ENCODE results near the gene CHRNA1.

Gene CHRNA1

GRCh38 chr2:174760845-174761473, 3.3 kb downstream of the CHRNA1 start:
- no peak for DNase-seq (ENCODE audit: low read depth)

DNA sequence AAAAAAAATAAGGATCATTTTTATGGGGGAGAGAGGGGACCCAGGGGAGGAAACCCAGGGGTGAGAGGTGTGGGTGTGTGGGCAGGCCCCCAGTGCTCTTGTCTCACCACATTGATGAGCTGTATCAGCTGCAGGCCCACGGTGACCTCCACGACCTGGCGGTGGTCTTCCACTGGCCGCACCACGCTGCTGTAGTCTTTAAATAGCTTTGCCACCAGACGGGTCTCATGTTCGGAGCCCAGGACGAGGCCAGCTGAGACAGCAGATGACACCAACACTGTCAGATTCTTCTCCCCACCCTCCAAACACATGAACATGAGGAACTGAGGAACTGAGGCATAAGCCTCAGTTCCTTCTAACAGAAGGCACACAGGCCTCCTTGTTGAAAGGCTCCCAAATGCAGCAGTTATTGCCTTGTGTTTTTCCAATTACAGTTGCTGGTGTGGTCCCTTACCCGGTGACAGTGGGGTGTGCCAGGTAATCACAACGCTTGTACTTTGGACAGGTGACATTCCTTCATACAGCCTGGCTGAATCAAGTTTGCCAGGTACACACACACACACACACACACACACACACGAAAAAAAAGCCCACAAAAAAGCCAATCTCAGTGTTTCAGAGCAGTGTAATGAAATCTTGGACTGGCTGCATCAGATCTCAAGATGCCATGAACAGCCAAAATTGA, 4.7 kb downstream of the CHRNA1 start:
- DNase-seq (ENCODE audit: low read depth) = no peak

DNA sequence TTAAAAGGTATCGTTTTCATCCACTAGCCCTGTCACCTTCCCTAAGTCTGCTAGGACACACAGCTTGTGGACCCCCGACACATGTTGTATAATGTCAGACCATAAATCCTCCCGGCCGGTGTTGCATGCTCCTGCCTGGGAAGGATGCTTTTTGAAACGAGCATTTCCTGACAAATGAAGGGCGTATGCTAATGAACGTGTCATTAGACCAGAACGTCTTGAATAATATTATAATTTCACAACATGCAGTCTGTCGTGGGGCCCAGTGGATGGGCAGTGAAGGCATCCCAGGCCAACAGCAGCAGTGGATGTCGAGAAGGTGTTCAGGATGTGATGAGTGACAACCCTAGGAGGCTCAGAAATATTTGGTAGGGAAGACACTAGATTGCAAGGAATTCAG, 7.5 kb downstream of the CHRNA1 start:
- DNase-seq (ENCODE audit: low read depth) = no peak

DNA sequence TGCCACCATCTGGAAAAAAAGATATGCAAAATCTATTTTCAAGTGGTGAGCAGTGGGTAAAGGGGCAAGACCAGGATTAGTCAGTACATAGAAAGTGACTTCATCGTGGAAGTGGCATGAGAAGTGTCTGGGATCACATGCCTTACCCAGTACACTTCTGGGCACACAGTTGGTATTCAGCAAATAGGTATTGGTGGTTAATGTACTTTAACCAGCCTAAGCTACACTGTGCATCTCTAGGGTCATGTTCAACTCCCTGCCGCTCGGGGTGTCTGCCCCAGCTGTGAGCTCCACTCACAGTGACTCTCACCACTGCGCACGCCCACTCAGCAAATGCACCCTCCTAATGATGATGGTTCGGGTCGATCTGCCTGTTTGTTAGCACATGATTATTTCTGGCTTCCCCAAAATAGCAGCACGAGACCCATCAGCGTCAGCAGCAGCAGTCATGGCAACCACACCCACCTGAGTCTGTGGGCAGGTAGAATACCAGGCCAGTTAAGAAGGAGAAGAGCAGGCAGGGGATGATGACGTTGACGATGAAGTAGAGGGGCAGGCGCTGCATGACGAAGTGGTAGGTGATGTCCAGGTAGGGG, 11.1 kb downstream of the CHRNA1 start:
- no peak for DNase-seq (ENCODE audit: low read depth)

DNA sequence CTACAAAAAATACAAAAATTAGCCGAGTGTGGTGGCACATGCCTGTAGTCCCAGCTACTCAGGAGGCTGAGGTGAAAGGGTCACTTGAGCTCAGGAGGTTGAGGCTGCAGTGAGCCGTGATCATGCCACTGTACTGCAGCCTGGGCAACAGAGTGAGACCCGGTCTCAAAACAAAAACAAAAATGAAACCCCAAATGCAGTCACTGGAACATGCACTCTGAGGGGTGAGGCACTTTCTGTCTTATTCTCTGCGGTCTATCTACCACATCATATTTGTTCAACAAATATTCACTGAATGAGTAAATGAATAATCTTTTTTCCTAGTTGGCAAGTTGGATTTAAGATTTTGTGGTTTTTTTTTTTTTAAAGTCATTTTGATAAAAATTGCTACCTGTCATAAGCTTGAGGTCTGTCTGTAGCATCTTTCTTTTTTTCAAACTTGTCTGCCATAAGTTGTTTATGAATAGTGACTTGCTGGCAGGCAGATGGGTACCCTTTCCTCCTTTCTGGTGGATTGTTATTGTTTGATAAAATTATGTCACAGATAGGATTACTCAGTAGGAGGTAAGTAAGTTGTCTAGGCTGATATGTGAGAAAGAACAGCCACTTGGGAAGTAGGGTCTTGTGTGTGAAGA, 11.8 kb downstream of the CHRNA1 start:
- no peak for DNase-seq (ENCODE audit: low read depth)

DNA sequence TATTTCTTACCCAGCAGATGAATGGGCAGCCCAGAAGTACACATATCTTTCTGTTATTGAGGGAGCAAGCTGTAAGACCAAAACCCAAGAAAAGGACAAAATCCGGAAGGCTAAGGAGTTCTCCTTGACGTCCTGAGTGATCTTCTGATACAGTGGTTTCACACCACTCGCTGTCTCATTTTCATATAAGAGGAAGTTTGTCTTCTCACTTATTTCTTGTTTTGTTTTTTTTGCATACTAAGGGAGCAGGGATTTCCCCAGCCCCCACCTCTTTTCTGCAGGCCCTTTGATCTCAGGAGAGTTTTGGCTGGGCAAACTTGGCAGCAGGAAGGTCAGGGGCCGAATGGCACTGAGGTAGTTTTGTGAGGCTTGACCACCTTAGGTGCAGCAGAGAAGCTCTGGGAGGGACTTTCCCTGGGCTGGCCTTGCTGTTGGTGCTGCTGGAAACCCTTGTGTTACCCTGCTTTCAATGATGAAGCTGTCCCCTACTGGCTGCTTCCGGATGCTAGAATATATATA, 13.3 kb downstream of the CHRNA1 start:
- no peak for DNase-seq (ENCODE audit: low read depth)

DNA sequence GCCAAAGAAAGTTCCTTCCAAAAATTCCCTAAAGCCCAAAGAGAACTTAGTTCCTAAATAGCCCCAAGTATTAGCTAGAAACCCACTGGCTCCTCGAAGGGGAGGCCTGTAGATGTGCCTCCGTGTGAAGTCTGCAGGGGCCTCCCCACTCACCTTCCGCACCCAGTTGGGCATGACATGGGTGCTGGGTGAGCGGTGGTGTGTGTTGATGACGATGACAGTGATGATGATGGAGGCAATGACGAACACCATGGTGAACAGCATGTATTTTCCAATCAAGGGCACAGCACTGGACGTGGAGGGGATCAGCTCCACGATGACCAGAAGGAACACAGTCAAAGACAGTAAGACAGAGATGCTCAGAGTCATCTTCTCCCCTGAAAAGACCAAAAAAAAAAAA, 14.5 kb downstream of the CHRNA1 start:
- no peak for DNase-seq (ENCODE audit: low read depth)

- DNase-seq (ENCODE audit: low read depth) = peak; percentile 63
Measured at GRCh38 chr2:174748948-174749347, 15.3 kb downstream of the CHRNA1 start.

- DNase-seq (ENCODE audit: low read depth) = no peak
Measured at GRCh38 chr2:174745142-174745541, 19.1 kb downstream of the CHRNA1 start.

GRCh38 chr2:174744111-174744510, 20.2 kb downstream of the CHRNA1 start:
- DNase-seq (ENCODE audit: low read depth) = no peak

DNA sequence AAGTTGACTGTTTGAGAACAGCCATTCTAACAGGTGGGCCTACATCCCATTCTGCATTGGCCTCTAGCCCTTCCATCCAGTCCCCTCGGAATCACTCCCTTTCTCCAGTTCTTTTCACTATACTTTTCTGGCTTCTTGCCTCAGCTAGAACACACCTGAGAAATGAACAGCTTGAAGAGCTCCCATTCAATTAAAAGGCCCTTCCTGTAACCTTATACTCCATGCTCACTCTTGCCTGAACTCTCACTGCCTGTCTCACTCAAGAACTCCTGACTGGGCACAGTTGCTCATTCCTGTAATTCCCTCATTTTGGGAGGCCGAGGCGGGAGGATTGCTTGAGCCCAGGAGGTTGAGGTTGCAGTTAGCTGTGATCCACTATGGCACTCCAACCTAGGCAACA, 23.6 kb downstream of the CHRNA1 start:
- DNase-seq (ENCODE audit: low read depth) = no peak

DNA sequence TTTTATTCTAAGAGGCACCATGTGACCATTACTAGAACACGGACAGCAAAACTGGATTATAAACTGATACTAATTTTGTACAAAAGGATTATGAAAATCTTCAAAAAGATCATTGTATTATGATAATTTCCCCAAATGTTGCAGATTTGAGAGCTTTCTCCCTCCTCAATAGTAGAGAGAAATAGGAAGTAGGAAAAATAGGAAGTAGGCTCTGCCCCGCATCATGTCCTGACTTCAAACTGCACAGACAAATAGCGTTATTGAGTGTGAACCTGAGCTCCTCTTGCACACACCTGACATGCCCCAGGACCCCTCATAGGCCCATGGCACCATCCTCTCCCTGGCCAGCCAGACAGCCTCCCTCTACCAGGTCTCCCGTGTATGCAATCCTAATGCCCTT, 25.4 kb downstream of the CHRNA1 start:
- DNase-seq (ENCODE audit: low read depth) = no peak

GRCh38 chr2:174731546-174731945, 32.7 kb downstream of the CHRNA1 start:
- DNase-seq (ENCODE audit: low read depth) = no peak

GRCh38 chr2:174730698-174731018, 33.6 kb downstream of the CHRNA1 start:
- no peak for DNase-seq (ENCODE audit: low read depth)

- peak; percentile 30 for DNase-seq (ENCODE audit: low read depth)
Measured at GRCh38 chr2:174729797-174730697, 34.2 kb downstream of the CHRNA1 start.

DNA sequence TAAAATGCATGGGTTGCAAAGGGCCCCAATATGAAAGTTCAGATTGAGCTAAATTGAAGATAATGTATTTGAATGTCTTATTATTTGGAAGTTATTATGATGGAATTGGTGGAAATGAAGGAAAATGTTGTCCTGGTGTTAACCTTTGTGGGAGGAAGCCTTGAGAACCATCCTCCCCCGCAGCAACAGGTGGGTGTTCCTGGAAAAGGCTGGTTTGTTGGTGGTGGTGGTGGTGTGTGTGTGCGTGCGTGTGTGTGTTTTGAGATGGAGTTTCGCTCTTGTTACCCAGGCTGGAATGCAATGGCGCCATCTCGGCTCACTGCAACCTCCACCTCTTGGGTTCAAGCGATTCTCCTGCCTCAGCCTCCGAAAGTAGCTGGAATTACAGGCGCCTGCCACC, 36.2 kb downstream of the CHRNA1 start:
- no peak for DNase-seq (ENCODE audit: low read depth)

- DNase-seq (ENCODE audit: low read depth) = no peak
Measured at GRCh38 chr2:174726212-174726611, 38.1 kb downstream of the CHRNA1 start.

DNA sequence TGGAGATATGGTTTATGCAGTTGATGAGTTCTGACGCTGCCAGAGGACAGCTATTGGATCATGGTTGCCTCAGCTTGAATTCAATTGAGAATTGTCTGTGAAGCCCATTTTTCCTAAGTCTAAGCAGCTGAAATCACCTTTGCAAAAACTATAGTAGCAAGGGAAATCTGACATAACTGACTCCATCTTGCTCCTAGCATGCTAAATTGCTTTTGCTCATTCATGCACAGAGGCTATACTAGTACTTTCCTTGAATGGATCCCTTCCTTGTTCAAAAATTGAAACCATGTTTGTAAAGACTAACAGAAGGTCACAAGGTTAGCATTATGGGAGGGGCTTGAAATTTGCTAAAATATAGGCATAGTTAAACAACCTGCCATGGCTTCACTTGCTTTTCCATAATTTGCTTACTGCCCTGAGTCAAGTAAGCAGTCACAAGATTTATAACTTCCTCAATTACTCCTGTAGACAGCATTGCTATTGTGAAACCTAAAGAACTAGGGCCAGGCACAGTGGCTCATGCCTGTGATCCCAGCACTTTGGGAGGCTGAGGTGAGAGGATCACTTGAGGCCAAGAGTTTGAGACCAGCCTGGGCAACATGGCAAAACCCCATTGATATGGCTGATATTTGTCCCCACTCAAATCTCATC, 41.2 kb downstream of the CHRNA1 start:
- no peak for DNase-seq (ENCODE audit: low read depth)

DNA sequence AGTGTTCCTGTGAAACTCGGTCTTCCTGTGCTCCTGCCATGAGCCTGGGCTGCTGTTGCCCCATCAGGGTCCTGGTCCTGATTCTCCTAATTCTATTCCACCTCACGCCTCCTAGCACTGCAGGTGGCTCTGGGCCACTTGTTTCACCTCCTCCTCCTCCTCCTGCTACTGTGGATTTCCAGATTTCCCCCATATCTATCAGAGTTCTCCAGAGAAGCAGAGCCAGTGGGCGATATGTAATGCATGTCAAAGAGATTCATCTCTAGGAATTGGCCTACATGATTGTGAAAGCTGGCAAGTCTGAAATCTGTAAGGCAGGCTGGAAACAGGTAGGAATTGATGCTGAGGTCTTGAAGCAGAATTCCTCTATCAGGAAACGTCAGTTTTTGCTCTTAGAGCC, 45.3 kb downstream of the CHRNA1 start:
- no peak for DNase-seq (ENCODE audit: low read depth)

GRCh38 chr2:174718591-174718990, 45.7 kb downstream of the CHRNA1 start:
- no peak for DNase-seq (ENCODE audit: low read depth)

- DNase-seq (ENCODE audit: low read depth) = no peak
Measured at GRCh38 chr2:174717916-174718315, 46.4 kb downstream of the CHRNA1 start.

GRCh38 chr2:174717273-174717672, 47.0 kb downstream of the CHRNA1 start:
- peak; percentile 55 for DNase-seq (ENCODE audit: low read depth)
